ENCODE results near the gene SMC2. TPM values are rescaled to one million over a fixed set of nuclear protein-coding genes. Genes with fewer than 3 reads are reported as not detected.

The SMC2 gene
- total RNA-seq (2022; extraction: Qiagen RNA extraction; ENCODE audit: low read depth), result 19.4 to 31.3 TPM (median 23.3 TPM) in 5 replicates

DNA sequence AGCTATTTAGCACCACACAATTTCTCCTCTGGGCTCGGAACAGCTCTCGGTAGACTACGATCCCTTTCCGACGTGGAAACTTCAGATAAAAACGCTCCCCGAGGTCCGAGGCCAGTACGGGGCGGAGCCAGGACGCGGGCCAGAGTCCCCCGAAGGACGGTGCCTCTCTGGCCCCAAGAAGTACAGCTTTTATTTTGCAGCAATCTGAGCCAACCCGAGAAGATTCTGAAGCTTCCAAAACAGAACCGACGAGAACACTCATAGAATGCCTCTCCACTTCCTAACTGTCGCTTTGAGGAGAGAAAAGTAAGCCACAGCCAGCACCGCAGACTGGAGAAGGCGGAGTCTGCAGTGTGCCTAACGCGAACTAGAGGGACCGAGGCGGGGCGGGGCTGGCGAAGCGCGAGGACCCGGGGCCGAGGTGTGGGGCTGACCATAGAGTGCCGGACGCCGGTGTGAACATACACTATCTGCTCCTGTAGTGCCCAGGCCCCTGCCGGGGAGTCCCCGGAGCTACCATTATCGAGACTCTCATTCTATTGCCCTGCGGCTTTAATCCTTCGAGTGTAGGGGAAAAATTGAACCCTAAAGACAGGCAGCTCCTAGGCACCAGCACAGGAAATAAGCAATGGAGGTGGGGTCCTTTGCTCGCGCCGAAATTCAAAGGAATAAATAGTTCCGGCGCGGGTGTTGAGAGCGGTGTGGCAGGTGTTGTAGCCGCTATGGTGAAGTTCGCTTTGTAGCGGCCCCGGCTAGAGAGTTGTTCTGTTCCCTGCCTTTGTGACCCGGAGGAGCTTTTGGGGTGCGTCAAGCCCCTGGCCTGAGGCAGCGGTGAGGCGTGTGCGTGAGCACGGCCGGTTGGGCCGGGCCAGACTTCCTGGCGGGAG lies at the start of gene SMC2:
SMC2 (plus strand) TSS at position 663 of the 887 bp plus-strand sequence. CDS start 1,076 bp downstream, outside the sequence.

Data from A549 treated with CpdA at 1 μM for 4 hours (cell line).